Measurements from ENCODE around the gene LAPTM5. TPM values are rescaled to one million over a fixed set of nuclear protein-coding genes. Genes with fewer than 3 reads are reported as not detected.

The LAPTM5 gene
- total RNA-seq, 1 experiment from 2014 or later: 1.5 TPM

DNA sequence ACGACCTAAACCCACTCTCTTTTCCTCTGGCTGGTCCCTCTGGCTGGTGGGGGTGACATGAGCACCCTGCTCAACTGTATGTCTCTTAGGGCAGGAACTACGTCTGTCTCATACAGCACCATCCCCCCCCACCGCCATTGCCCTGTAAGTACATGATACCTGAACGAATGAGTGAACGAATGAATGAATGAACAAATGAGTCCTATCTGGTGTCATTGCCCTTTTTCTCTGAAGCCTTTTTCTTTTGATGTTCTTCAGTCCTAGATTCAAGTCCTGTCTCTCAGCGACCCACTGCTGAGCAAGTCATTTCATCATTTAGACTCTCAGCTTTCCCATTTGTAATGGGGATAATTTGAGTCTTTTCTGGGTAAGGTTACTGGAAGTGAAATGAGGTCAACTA lies 45.0 kb downstream of the LAPTM5 start:
- Histone ChIP-seq H3K79me2 (ENCODE audit: insufficient read depth, low read length) (no peaks in the 10 kb centered on the region), H3K4me2 (ENCODE audit: low read length) (no peak overlapping the region), H3K27ac (ENCODE audit: low read depth, low read length) (no peak overlapping the region), H3K9ac (ENCODE audit: low read length) (no peak overlapping the region), H3K9me2 (ENCODE audit: insufficient read depth) (no peaks in the 10 kb centered on the region), H2AFZ (ENCODE audit: low read depth, low read length, poor library complexity, severe bottlenecking) (no peak overlapping the region), H3K4me1 (ENCODE audit: control insufficient read depth in 1 of 2, insufficient read depth in 2 of 2, low read length in 2 of 2) (peaks cover 4 to 10% of the 10 kb centered on the region in 2 experiments; a peak in 3 of 4 replicates), H3K4me3 (replicated peaks in 1 of 2; ENCODE audit: low read depth in 1 of 2, low read length in 2 of 2) (no peak overlapping the region), H4K20me1 (ENCODE audit: insufficient read depth) (no peaks in the 10 kb centered on the region), H3K36me3 (ENCODE audit: control insufficient read depth in 1 of 2, insufficient read depth in 2 of 2, low read length in 2 of 2) (no peaks in the 10 kb centered on the region), H3K9me3 (ENCODE audit: control insufficient read depth in 1 of 2, insufficient read depth in 1 of 2, low read depth in 1 of 2, low read length in 2 of 2) (peaks cover 0 to 7% of the 10 kb centered on the region in 2 experiments; a peak in 1 of 4 replicates), H3K27me3 (ENCODE audit: insufficient read depth, low read length) (no peaks in the 10 kb centered on the region)
- ChIA-PET RAD21 (ENCODE audit: low non-redundant PET in 1 of 2, low total read pairs in 2 of 2, uncharacterized antibody in 2 of 2, unreplicated experiment in 2 of 2) (no interaction called here), CTCF (no interaction called here), POLR2A (no interaction called here)
- TF ChIP-seq EGR1 (IDR thresholded peaks at IDR 0.05; ENCODE audit: low read depth): no peak
- no peak for TF ChIP-seq FOSL1 (IDR thresholded peaks at IDR 0.05; ENCODE audit: low read depth)
- no peak for TF ChIP-seq ZFX (IDR thresholded peaks at IDR 0.05)
- ATAC-seq (no peak), DNase-seq (ENCODE audit: low read depth, low spot score) (no peak)
- intact Hi-C loops (cut with micrococcal nuclease): no loop called here
- BruUV-seq (replicated peaks): no TSS peak

DNA sequence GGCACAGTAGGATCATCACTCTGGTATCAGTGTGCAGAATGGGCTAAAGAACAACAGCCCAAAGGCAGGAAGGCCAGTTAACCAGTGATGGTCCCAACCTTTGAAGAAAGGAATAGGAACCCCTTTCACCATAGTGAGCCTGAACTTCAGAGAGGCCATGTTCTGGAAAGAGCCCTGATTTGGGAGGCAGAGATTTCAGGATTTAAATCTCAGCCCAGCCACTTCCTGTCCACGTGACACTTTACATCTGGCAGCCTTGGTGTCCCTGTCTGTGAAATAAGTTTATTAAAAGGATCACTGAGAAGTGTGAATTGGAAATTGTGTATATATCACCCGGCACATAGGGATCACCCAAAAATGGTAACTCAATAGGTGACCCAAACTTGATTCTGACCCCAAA lies 47.2 kb downstream of the LAPTM5 start:
- H3K79me2 ChIP-seq (ENCODE audit: insufficient read depth, low read length): no peaks in the 10 kb centered on the region
- no peak overlapping the region for H2AFZ ChIP-seq (ENCODE audit: low read depth, low read length, poor library complexity, severe bottlenecking)
- H3K9ac ChIP-seq (ENCODE audit: low read length): no peak overlapping the region
- no peaks in the 10 kb centered on the region for H3K9me2 ChIP-seq (ENCODE audit: insufficient read depth)
- RAD21 ChIA-PET (ENCODE audit: low non-redundant PET in 1 of 2, low total read pairs in 2 of 2, uncharacterized antibody in 2 of 2, unreplicated experiment in 2 of 2): no interaction called here
- CTCF ChIA-PET: no interaction called here
- H3K27ac ChIP-seq (ENCODE audit: low read depth, low read length): no peak overlapping the region
- no TSS peak for BruUV-seq (replicated peaks)
- no peaks in the 10 kb centered on the region for H3K27me3 ChIP-seq (ENCODE audit: insufficient read depth, low read length)
- no peak for DNase-seq (ENCODE audit: low read depth, low spot score)
- H3K4me2 ChIP-seq (ENCODE audit: low read length): no peak overlapping the region
- no peak overlapping the region for H3K4me3 ChIP-seq (replicated peaks in 1 of 2; ENCODE audit: low read depth in 1 of 2, low read length in 2 of 2)
- no peak for ATAC-seq
- H3K9me3 ChIP-seq (ENCODE audit: control insufficient read depth in 1 of 2, insufficient read depth in 1 of 2, low read depth in 1 of 2, low read length in 2 of 2): peaks cover 0 to under 1% of the 10 kb centered on the region in 2 experiments; a peak in 1 of 4 replicates
- intact Hi-C loops (cut with micrococcal nuclease): no loop called here
- TF ChIP-seq RAD21 (IDR thresholded peaks at IDR 0.05; ENCODE audit: low read depth): no peak
- POLR2A ChIA-PET: no interaction called here
- H3K4me1 ChIP-seq (ENCODE audit: control insufficient read depth in 1 of 2, insufficient read depth in 2 of 2, low read length in 2 of 2): peaks cover 0 to 12% of the 10 kb centered on the region in 2 experiments; a peak in 2 of 4 replicates
- H3K36me3 ChIP-seq (ENCODE audit: control insufficient read depth in 1 of 2, insufficient read depth in 2 of 2, low read length in 2 of 2): no peaks in the 10 kb centered on the region
- H4K20me1 ChIP-seq (ENCODE audit: insufficient read depth): no peaks in the 10 kb centered on the region

Data from HCT116 (cell line).